Fibroblast of skin of abdomen (primary cell): ENCODE measurements around the gene ECEL1.

Source experiments
- DNase-seq: peaks from one replicate; pipeline ENCODE4 v3.0.0-alpha.2; 2013

ECEL1 gene

GRCh38 chr2:232483923-232484627 lies 3.6 kb downstream of the ECEL1 start:
- DNase-seq: no peak

- no peak for DNase-seq
Observed at GRCh38 chr2:232483311-232483922, 4.2 kb downstream of the ECEL1 start.

- DNase-seq: no peak
Observed at GRCh38 chr2:232482301-232483238, 5.1 kb downstream of the ECEL1 start.

GRCh38 chr2:232481322-232482140 lies 6.1 kb downstream of the ECEL1 start:
- no peak for DNase-seq

- no peak for DNase-seq
Observed at GRCh38 chr2:232480201-232481190, 7.1 kb downstream of the ECEL1 start.

- DNase-seq: no peak
Observed at GRCh38 chr2:232479341-232480200, 8.1 kb downstream of the ECEL1 start.

GRCh38 chr2:232478571-232479340 lies 8.9 kb downstream of the ECEL1 start:
- no peak for DNase-seq

GRCh38 chr2:232477751-232478510 lies 9.7 kb downstream of the ECEL1 start:
- DNase-seq: no peak

- no peak for DNase-seq
Observed at GRCh38 chr2:232476791-232477190, 10.8 kb downstream of the ECEL1 start.

GRCh38 chr2:232476045-232476444 lies 11.6 kb downstream of the ECEL1 start:
- DNase-seq: no peak

- no peak for DNase-seq
Observed at GRCh38 chr2:232473467-232473890, 14.2 kb downstream of the ECEL1 start.

GRCh38 chr2:232466221-232466620 lies 21.4 kb downstream of the ECEL1 start:
- DNase-seq: no peak

GRCh38 chr2:232465061-232465460 lies 22.6 kb downstream of the ECEL1 start:
- DNase-seq: no peak

GRCh38 chr2:232464544-232464885 lies 23.1 kb downstream of the ECEL1 start:
- DNase-seq: no peak

GRCh38 chr2:232463701-232464543 lies 23.7 kb downstream of the ECEL1 start:
- no peak for DNase-seq

GRCh38 chr2:232460171-232460570 lies 27.5 kb downstream of the ECEL1 start:
- no peak for DNase-seq

- DNase-seq: no peak
Observed at GRCh38 chr2:232459419-232460035, 28.1 kb downstream of the ECEL1 start.
